Choroid plexus epithelial cell (primary cell): ENCODE data around the gene CARD18.

Source experiments
- DNase-seq: peaks from one replicate; pipeline ENCODE4 v3.0.0-alpha.2; 2010; ENCODE audit warnings: low read depth
- H3K4me3 ChIP-seq: 2 replicates; pipeline ENCODE4 v1.5.1; 2011; ENCODE audit warnings: low read depth, mild to moderate bottlenecking, control low read depth, low read length, moderate library complexity
- CTCF ChIP-seq: conservative IDR thresholded peaks from 2 replicates; pipeline ENCODE4 v1.5.1; 2011; ENCODE audit warnings: low read depth, mild to moderate bottlenecking, control low read depth, inconsistent platforms, low read length, moderate library complexity

CARD18 gene

GRCh38 chr11:105142167-105142566 lies 2.6 kb upstream of the CARD18 start:
- no peak for DNase-seq
- H3K4me3 ChIP-seq: no peak overlapping the region
- no peak for TF ChIP-seq CTCF

- peak; percentile 27 for DNase-seq
- TF ChIP-seq CTCF: no peak
- no peak overlapping the region for H3K4me3 ChIP-seq
These were observed 2.3 kb downstream of the CARD18 start for GRCh38 chr11:105137286-105137685.

- DNase-seq: no peak
- no peak overlapping the region for H3K4me3 ChIP-seq
- no peak for TF ChIP-seq CTCF
These were observed 3.7 kb downstream of the CARD18 start for GRCh38 chr11:105135883-105136282.

- no peak overlapping the region for H3K4me3 ChIP-seq
- TF ChIP-seq CTCF: no peak
- DNase-seq: peak; percentile 92
These were observed 6.7 kb downstream of the CARD18 start for GRCh38 chr11:105132716-105133511.

GRCh38 chr11:105130189-105130813 lies 9.3 kb downstream of the CARD18 start:
- TF ChIP-seq CTCF: no peak
- H3K4me3 ChIP-seq: no peak overlapping the region
- no peak for DNase-seq

GRCh38 chr11:105124756-105125155 lies 14.8 kb downstream of the CARD18 start:
- H3K4me3 ChIP-seq: no peak overlapping the region
- no peak for DNase-seq
- no peak for TF ChIP-seq CTCF
